ENCODE results near the gene RPN1.
"Not testable (repeated sequence)": the region's sequence is repeated elsewhere in the genome, so short reads cannot be mapped to it uniquely, and the experiment has no call there.

RPN1 gene

DNA sequence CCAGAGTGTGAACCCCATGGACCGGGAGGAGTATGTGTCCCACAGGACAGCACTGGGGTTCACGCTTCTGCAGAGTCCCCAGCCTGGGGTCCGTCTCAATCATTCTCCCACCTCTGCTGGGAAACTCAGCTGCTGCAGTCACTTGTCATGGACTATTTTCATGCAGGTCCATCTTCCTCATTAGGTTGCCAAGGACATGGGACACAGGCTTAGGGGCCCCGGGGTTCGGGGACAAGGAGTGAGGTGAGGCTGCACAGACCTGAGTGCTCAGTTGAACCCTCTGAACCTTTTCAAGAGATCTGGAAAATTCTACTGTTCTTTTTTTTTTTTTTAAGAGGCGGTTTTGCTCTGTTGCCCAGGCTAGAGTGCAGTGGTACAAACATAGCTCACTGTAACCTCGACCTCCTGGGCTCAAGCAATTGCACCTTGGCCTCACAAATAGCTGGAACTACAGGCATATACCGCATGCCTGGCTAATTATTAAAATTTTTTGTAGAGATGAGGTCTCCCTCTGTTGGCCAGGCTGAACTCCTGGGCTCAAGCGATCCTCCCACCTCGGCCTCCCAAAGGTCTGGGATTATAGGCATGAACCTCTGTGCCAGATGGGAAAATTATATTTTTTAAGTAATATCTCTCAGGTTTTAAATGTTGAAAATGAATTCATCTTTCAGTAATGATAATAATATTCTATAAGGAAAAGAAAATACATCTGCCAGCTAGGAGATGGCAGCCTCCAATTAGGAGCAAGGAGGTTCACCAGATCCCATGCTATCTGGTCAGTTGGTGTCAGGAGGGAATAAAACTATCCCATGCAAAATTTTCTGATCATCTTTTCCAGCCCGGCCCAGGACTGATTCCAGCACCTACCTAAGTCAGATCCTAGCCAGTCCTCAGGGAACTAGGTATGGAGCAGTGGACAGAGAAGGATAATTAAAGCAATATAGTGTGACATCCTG lies 45.2 kb downstream of the RPN1 start:
- H3K27me3 Mint-ChIP-seq, result no peaks in the 10 kb centered on the region
- no peaks in the 10 kb centered on the region for H3K9me3 Mint-ChIP-seq
- H3K27ac Mint-ChIP-seq, result no peak overlapping the region
- ATAC-seq, result no peak
- no peaks in the 10 kb centered on the region for H3K4me1 Mint-ChIP-seq
- no peaks in the 10 kb centered on the region for H3K36me3 Mint-ChIP-seq
- no peak overlapping the region for H3K4me3 Mint-ChIP-seq

- Mint-ChIP-seq H3K27ac (no peak overlapping the region), H3K9me3 (no peaks in the 10 kb centered on the region), H3K4me1 (no peaks in the 10 kb centered on the region), H3K36me3 (no peaks in the 10 kb centered on the region), H3K4me3 (no peak overlapping the region), H3K27me3 (no peaks in the 10 kb centered on the region)
- ATAC-seq, result no peak
Observed at GRCh38 chr3:128603811-128604775, 46.5 kb downstream of the RPN1 start.

DNA sequence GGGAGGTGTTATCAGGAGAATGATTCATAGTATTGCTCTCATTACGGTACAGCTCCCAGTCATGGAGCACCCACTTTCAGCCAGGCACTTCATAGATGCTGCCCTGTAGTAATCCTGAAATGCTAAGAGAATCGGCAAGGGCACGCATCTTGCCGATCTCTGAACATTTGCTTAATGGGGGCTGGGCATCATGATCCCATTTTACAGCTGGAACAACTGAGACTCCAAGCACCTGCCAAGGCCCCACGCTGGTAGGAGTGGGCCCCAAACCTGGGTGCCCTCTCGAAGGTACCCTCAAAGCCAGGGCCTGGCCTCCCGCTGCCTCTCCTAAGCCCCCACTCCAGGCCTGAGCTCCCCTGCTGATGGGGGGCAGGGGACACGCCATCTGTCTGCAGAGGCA lies 47.3 kb downstream of the RPN1 start:
- H3K27me3 Mint-ChIP-seq, result no peaks in the 10 kb centered on the region
- no peaks in the 10 kb centered on the region for H3K4me1 Mint-ChIP-seq
- H3K4me3 Mint-ChIP-seq, result no peak overlapping the region
- no peaks in the 10 kb centered on the region for H3K36me3 Mint-ChIP-seq
- no peak for ATAC-seq
- H3K9me3 Mint-ChIP-seq, result no peaks in the 10 kb centered on the region
- H3K27ac Mint-ChIP-seq, result no peak overlapping the region

DNA sequence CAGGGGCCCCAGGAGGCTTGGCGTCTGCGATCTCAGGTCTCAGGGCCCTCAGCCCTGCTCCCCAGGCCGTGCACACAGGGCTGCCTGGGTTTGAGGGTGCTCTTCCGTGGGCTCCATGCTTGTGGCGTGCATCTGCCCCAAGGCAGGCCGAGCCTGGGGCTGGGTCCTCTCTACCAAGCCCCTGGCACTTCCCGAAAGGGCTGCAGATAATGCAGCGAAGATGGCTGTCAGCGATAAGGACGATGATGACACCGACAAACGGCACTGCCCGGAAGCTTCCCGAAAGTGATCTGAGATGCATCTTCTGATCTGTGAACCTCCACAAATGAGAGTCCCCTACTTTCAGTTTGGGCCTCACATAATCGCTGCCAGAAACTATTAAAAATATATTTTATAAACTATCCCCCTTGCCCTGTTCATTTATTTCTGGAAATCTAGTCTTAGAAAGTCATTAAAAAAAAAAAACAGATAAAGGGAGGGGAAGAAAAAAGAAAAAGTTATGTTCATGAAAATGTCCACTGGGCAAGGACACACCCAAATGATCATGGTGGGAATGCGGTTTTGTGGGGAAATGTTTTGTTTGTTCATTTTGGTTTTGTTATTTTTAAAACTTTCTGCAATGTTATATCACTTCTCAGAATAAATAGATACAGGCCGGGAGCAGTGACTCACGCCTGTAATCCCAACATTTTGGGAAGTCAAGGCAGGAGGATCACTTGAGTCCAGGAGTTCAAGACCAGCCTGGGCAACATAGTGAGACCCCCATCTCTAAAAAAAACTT lies 51.5 kb downstream of the RPN1 start:
- Mint-ChIP-seq H3K4me3 (no peak overlapping the region), H3K9me3 (peaks cover 5% of the 10 kb centered on the region), H3K36me3 (no peaks in the 10 kb centered on the region), H3K27me3 (no peaks in the 10 kb centered on the region), H3K27ac (no peak overlapping the region), H3K4me1 (peaks cover 6% of the 10 kb centered on the region)
- ATAC-seq, result no peak

DNA sequence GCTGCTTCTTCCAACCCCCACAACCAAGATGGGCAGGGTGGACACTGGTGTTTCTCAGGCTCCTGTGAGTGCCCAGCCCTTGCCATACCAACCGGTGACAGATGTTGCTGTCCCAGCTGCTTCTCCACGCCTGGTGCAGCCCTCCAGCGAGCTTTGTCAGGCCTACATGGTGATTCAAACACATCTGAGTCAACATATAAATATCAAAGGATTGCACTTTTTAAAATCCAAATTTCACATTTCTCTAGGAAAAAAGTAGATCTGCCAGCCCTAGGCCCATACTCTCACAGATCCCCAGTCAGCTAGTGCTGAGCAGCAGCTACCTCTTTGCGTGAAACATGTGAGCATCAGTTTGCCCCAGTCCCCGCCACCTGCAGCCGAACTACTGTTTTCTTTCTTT lies 52.7 kb downstream of the RPN1 start:
- Mint-ChIP-seq H3K27ac (no peak overlapping the region), H3K9me3 (peaks cover 5% of the 10 kb centered on the region), H3K4me3 (no peak overlapping the region), H3K4me1 (peaks cover 6% of the 10 kb centered on the region), H3K36me3 (no peaks in the 10 kb centered on the region), H3K27me3 (no peaks in the 10 kb centered on the region)
- ATAC-seq, result no peak

DNA sequence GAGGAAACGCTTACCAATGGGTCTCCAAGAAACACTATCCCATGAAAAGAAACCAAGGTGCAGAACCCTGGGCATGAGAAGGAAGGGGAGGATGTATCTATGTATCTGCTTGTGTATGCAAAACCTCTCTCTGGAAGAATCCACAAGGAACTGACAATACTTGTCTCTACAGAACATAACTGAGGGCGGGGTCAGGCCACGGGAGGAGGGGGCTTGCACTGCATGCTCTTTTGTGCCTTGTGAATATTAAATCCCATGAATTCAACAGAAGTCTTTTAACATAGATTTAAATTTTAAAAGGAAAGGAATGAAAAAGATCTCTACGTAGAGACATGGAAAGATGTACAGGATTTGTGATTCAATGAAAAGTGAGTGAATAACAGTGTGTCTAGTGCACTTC lies 57.8 kb downstream of the RPN1 start:
- H3K4me3 Mint-ChIP-seq, result no peak overlapping the region
- H3K36me3 Mint-ChIP-seq, result no peaks in the 10 kb centered on the region
- no peak for ATAC-seq
- no peaks in the 10 kb centered on the region for H3K27me3 Mint-ChIP-seq
- peaks cover 5% of the 10 kb centered on the region for H3K9me3 Mint-ChIP-seq
- H3K27ac Mint-ChIP-seq, result no peak overlapping the region
- H3K4me1 Mint-ChIP-seq, result peaks cover 6% of the 10 kb centered on the region

GRCh38 chr3:128591738-128592426 lies 58.7 kb downstream of the RPN1 start:
- no peak for ATAC-seq
- H3K9me3 Mint-ChIP-seq, result peaks cover 3% of the 10 kb centered on the region
- H3K4me1 Mint-ChIP-seq, result peaks cover 5% of the 10 kb centered on the region
- H3K36me3 Mint-ChIP-seq, result no peaks in the 10 kb centered on the region
- no peak overlapping the region for H3K27ac Mint-ChIP-seq
- no peak overlapping the region for H3K4me3 Mint-ChIP-seq
- no peaks in the 10 kb centered on the region for H3K27me3 Mint-ChIP-seq

DNA sequence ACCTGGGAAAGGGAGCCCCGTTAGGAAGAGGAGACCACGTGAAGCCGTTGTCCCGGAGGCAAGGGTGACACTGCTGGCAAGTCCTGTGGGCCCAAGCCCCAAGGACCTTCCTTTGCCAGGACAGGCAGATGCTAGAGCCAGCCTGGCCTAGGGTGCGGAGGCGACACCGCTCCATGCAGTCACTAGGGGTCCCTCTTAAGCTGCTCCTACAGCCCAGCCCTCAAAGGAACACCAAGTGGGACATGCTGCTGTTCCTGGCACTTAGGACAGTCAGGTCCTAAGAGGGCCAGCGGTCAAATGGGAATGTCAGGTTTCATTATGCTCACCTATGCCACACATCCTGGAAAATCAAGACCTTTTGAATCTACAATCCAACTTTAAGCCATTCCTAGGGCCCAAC lies 59.7 kb downstream of the RPN1 start:
- H3K27ac Mint-ChIP-seq, result no peak overlapping the region
- no peak overlapping the region for H3K4me3 Mint-ChIP-seq
- H3K36me3 Mint-ChIP-seq, result no peaks in the 10 kb centered on the region
- no peaks in the 10 kb centered on the region for H3K9me3 Mint-ChIP-seq
- peaks cover 4% of the 10 kb centered on the region for H3K27me3 Mint-ChIP-seq
- no peaks in the 10 kb centered on the region for H3K4me1 Mint-ChIP-seq
- no peak for ATAC-seq

DNA sequence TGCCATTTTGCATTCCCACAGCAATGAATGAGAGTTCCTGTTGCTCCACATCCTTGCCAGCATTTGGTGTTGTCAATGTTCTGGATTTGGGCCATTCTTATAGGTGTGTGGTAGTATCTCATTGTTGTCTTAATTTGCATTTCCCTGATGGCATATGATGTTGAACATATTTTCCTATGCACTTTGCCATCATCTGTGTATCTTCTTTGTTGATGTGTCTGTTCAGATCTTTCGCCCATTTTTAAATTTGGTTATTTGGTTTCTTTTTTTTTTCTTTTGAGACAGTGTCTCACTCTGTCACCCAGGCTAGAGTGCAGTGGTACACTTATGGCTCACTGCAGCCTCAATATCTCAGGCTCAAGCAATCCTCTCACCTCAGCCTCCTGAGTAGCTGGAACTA lies 60.6 kb downstream of the RPN1 start:
- not testable (repeated sequence) for H3K4me3 Mint-ChIP-seq, ATAC-seq, H3K9me3 Mint-ChIP-seq, H3K36me3 Mint-ChIP-seq, H3K27ac Mint-ChIP-seq, H3K4me1 Mint-ChIP-seq, H3K27me3 Mint-ChIP-seq

DNA sequence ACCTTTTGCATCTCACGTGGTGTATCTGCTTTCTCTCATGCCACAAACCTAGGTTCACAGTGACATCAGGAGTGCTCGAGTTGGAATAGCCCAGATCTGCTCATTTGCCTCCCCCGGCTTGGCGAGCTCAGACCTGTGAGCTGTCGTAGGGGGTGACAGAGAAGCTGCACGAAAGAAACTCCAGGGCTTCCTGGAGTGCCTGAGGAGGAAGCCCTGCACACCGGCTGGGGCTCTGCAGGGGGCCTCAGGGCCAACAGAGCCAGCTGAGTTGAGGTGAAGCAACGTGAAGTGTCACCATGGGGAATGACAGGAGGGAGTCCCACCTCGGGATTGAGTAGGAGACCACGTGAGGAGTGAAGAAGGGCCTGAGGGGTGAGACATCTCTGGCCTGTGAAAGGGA lies 62.5 kb downstream of the RPN1 start:
- Mint-ChIP-seq H3K9me3 (no peaks in the 10 kb centered on the region), H3K4me1 (no peaks in the 10 kb centered on the region), H3K27ac (no peak overlapping the region), H3K27me3 (peaks cover 23% of the 10 kb centered on the region), H3K36me3 (no peaks in the 10 kb centered on the region), H3K4me3 (no peak overlapping the region)
- no peak for ATAC-seq

DNA sequence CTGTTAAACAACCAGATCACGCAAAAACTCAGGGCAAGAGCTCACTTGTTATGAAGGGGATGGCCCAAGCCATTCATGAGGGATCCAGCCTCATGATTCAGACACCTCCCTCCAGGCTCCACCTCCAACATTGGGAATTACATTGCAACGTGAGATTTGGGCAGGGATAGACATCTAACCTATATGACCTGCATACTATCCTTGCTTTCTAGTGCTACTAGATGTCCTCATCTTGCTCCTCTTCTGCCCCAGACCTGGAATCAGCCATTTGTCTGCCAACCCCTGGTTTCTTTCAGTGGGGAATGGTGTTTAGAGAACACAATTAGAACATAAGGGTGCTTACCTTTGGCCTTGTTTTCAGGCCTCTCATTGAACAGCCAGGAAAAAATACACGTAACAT lies 63.2 kb downstream of the RPN1 start:
- no peak for ATAC-seq
- Mint-ChIP-seq H3K27me3 (peaks cover 25% of the 10 kb centered on the region), H3K4me1 (no peaks in the 10 kb centered on the region), H3K27ac (no peak overlapping the region), H3K36me3 (no peaks in the 10 kb centered on the region), H3K9me3 (no peaks in the 10 kb centered on the region), H3K4me3 (no peak overlapping the region)

- ATAC-seq, H3K27ac Mint-ChIP-seq, H3K4me1 Mint-ChIP-seq, H3K36me3 Mint-ChIP-seq, H3K9me3 Mint-ChIP-seq, H3K4me3 Mint-ChIP-seq: not testable (repeated sequence)
- peaks cover 25% of the 10 kb centered on the region for H3K27me3 Mint-ChIP-seq
Observed at GRCh38 chr3:128586932-128587331, 63.7 kb downstream of the RPN1 start.

GRCh38 chr3:128586391-128586790 lies 64.2 kb downstream of the RPN1 start:
- H3K27me3 Mint-ChIP-seq, result peaks cover 25% of the 10 kb centered on the region
- not testable (repeated sequence) for H3K4me3 Mint-ChIP-seq, H3K4me1 Mint-ChIP-seq, H3K9me3 Mint-ChIP-seq, H3K36me3 Mint-ChIP-seq, H3K27ac Mint-ChIP-seq, ATAC-seq

- Mint-ChIP-seq H3K4me1 (no peaks in the 10 kb centered on the region), H3K27me3 (peaks cover 25% of the 10 kb centered on the region), H3K27ac (no peak overlapping the region), H3K4me3 (no peak overlapping the region), H3K9me3 (no peaks in the 10 kb centered on the region), H3K36me3 (no peaks in the 10 kb centered on the region)
- no peak for ATAC-seq
Observed at GRCh38 chr3:128585974-128586373, 64.6 kb downstream of the RPN1 start.

Data from stimulated activated memory B cell treated with anti-CD40 and anti-IgM and Interleukin-4, amounts not matched to agents 10 μg/mL and 1 μg/mL and 100 μg/mL, for 72 hours (primary cell).